ENCODE data around the gene SNRNP48. TPM values are rescaled to one million over a fixed set of nuclear protein-coding genes. Genes with fewer than 3 reads are reported as not detected.

The SNRNP48 gene
- total RNA-seq, 5 donors from 2014 or later (not counting 1 experiment from before 2014, with no cell fraction given), result 13.6 to 20.0 (median 17.7) TPM

DNA sequence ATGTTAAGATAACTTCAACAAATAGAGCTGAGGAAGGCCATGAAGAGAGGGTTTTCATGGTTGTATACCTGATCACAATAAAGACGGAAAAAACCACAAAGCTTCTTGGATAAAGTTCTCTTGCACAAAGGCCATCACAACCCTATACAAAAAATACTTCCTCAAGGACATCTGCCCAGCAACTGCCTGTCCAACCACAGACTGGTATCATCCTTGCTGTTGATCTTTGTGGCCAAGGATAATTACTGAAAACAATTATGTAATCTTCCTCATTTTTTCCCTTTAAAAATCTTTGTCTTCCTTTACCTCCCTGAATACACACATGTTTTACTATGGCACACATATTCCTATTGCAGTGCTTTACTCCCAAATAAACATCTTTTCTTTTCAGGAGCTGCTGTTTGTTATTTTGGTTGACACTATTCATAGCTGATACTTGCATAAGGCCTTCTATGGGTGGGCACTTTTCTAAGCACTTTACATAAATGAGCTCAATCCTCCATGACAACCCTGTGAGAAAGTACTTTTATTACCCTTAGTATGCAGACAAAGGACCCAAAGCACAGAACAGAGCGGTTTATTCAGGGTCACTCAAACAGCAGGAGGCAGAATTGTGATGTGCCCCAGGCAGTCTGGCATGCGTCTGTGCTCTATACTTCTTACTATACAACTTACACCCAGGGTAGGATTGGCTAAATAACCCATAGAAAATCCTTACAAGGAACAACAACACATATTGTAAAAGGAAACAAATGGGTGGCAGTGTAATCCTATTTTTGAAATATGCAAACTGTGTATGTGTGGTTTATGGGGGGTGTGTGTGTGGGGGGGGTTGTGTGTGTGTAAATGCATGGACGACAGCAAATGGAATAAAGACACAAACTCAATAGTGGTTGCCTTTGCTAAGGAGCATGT lies 35.1 kb downstream of the SNRNP48 start:
- Histone ChIP-seq H3K27me3 (replicated peaks in 1 of 2; ENCODE audit: control insufficient read depth in 2 of 2, extremely low read depth in 1 of 2, insufficient read depth in 2 of 2, low read length in 1 of 2) (peaks cover 0 to 10% of the 10 kb centered on the region in 2 experiments), H3K36me3 (ENCODE audit: control insufficient read depth in 2 of 2, extremely low read depth in 1 of 2, insufficient read depth in 1 of 2, low read length in 1 of 2) (no peaks in the 10 kb centered on the region), H3K27ac (ENCODE audit: low read length) (no peak overlapping the region), H3K9me3 (no peaks in the 10 kb centered on the region), H3K4me1 (ENCODE audit: control insufficient read depth in 1 of 2, extremely low read depth in 1 of 2, insufficient read depth in 2 of 2, low read length in 2 of 2) (no peaks in the 10 kb centered on the region), H3K4me3 (ENCODE audit: control insufficient read depth in 1 of 2, extremely low read depth in 1 of 2, low read length in 1 of 2) (no peak overlapping the region)
- no peak overlapping the region for H3K4me3 Mint-ChIP-seq
- H3K36me3 Mint-ChIP-seq, result no peaks in the 10 kb centered on the region
- ChIA-PET POLR2A (no interaction called here), CTCF (interaction anchor here in 1 of 2 donors (0.5 kb wide), 1 partner anchor 87 kb away, joined by 3 read pairs; no protein-coding TSS in a partner anchor)
- 80% methylated on average over 1 of the region's 4 CpGs for WGBS (ENCODE audit: insufficient coverage)
- no peaks in the 10 kb centered on the region for H3K4me1 Mint-ChIP-seq
- no peak overlapping the region for H3K27ac Mint-ChIP-seq
- H3K27me3 Mint-ChIP-seq, result peaks cover 4 to 14% of the 10 kb centered on the region in 2 donors
- DNase-seq, result no peak
- ATAC-seq (replicated peaks in 1 of 4), result no peak
- H3K9me3 Mint-ChIP-seq, result no peaks in the 10 kb centered on the region

DNA sequence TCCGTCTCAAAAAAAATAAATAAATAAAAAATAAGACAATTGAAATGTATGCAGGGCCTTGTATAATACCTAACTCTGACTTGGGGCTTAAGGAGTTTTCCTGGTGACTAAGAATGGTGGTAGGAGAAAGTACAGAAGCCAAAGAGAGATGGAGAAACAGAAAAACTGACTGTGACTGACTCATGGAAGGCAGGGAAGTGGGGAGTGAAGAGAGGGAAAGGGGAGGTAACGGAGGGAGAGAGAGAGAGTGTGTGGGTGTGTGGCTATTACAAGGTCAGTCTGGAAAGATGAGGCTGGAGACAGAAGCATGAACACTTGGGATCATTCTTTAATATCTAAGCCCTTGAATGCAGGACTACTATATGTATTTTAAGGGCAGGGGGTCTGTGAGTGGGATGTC lies 38.5 kb downstream of the SNRNP48 start:
- ChIA-PET CTCF (no interaction called here), POLR2A (no interaction called here)
- peaks cover 6 to 7% of the 10 kb centered on the region in 2 donors for H3K27me3 Mint-ChIP-seq
- H3K4me3 Mint-ChIP-seq, result no peak overlapping the region
- no peaks in the 10 kb centered on the region for H3K4me1 Mint-ChIP-seq
- DNase-seq (no peak), ATAC-seq (replicated peaks in 1 of 4) (no peak)
- H3K4me1 ChIP-seq (ENCODE audit: control insufficient read depth in 1 of 2, extremely low read depth in 1 of 2, insufficient read depth in 2 of 2, low read length in 2 of 2), result no peaks in the 10 kb centered on the region
- no peak overlapping the region for H3K27ac ChIP-seq (ENCODE audit: low read length)
- peaks cover 0 to 6% of the 10 kb centered on the region in 2 experiments for H3K27me3 ChIP-seq (replicated peaks in 1 of 2; ENCODE audit: control insufficient read depth in 2 of 2, extremely low read depth in 1 of 2, insufficient read depth in 2 of 2, low read length in 1 of 2)
- 100% methylated on average over 1 of the region's 2 CpGs for WGBS (ENCODE audit: insufficient coverage)
- H3K27ac Mint-ChIP-seq, result no peak overlapping the region
- no peaks in the 10 kb centered on the region for H3K36me3 ChIP-seq (ENCODE audit: control insufficient read depth in 2 of 2, extremely low read depth in 1 of 2, insufficient read depth in 1 of 2, low read length in 1 of 2)
- no peaks in the 10 kb centered on the region for H3K36me3 Mint-ChIP-seq
- H3K4me3 ChIP-seq (ENCODE audit: control insufficient read depth in 1 of 2, extremely low read depth in 1 of 2, low read length in 1 of 2), result no peak overlapping the region
- no peaks in the 10 kb centered on the region for H3K9me3 ChIP-seq
- H3K9me3 Mint-ChIP-seq, result no peaks in the 10 kb centered on the region

DNA sequence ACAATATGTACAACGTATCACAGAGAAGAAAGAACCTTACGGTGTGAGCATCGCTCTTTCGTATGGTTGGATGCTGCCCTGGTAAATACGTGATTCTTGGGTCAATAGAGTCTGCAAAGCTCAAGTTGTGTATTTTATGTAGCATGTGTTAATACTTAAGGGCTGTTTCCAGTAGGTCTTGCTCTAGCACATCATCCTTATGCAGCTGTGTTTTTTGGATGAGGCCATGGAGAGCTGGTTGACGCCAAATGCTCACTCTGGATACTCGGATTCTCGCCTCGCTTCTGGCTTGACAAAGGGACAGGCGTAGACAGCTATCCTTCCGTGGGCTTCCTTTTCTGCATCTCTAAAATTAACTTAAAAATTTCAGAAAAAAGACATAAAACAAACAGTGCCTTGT lies 38.9 kb downstream of the SNRNP48 start:
- 92% methylated on average over 5 of the region's 11 CpGs for WGBS (ENCODE audit: insufficient coverage)
- ChIA-PET CTCF (no interaction called here), POLR2A (no interaction called here)
- Histone ChIP-seq H3K27me3 (replicated peaks in 1 of 2; ENCODE audit: control insufficient read depth in 2 of 2, extremely low read depth in 1 of 2, insufficient read depth in 2 of 2, low read length in 1 of 2) (peaks cover 0 to 6% of the 10 kb centered on the region in 2 experiments), H3K27ac (ENCODE audit: low read length) (no peak overlapping the region), H3K4me1 (ENCODE audit: control insufficient read depth in 1 of 2, extremely low read depth in 1 of 2, insufficient read depth in 2 of 2, low read length in 2 of 2) (no peaks in the 10 kb centered on the region), H3K4me3 (ENCODE audit: control insufficient read depth in 1 of 2, extremely low read depth in 1 of 2, low read length in 1 of 2) (no peak overlapping the region), H3K36me3 (ENCODE audit: control insufficient read depth in 2 of 2, extremely low read depth in 1 of 2, insufficient read depth in 1 of 2, low read length in 1 of 2) (no peaks in the 10 kb centered on the region), H3K9me3 (no peaks in the 10 kb centered on the region)
- no peaks in the 10 kb centered on the region for H3K4me1 Mint-ChIP-seq
- no peak overlapping the region for H3K4me3 Mint-ChIP-seq
- H3K9me3 Mint-ChIP-seq, result no peaks in the 10 kb centered on the region
- no peaks in the 10 kb centered on the region for H3K36me3 Mint-ChIP-seq
- no peak overlapping the region for H3K27ac Mint-ChIP-seq
- ATAC-seq (replicated peaks in 1 of 4) (no peak), DNase-seq (no peak)
- H3K27me3 Mint-ChIP-seq, result peaks cover 4 to 7% of the 10 kb centered on the region in 2 donors

DNA sequence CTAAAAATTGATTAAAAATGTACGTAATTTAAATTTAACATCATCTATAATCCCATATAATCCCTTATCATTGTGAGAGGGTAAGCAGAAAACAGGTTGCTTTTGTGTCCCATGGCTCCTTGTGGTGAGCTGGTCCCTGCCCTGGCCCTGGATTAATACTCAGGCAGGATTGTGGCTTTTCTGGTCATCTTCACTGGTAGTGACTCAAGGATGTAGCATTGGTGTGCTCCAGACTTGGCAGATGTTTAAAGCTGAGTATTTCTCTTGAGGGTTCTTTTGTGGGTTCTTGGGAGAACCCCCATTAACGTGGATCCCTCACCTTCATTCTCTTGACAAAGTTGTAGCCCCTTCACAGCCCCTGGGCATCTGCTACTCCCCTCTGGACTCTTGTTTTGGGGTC lies 39.3 kb downstream of the SNRNP48 start:
- CTCF ChIA-PET, result no interaction called here
- Mint-ChIP-seq H3K27me3 (peaks cover 4 to 7% of the 10 kb centered on the region in 2 donors), H3K36me3 (no peaks in the 10 kb centered on the region), H3K9me3 (no peaks in the 10 kb centered on the region), H3K27ac (no peak overlapping the region), H3K4me1 (no peaks in the 10 kb centered on the region), H3K4me3 (no peak overlapping the region)
- no peaks in the 10 kb centered on the region for H3K9me3 ChIP-seq
- H3K27me3 ChIP-seq (replicated peaks in 1 of 2; ENCODE audit: control insufficient read depth in 2 of 2, extremely low read depth in 1 of 2, insufficient read depth in 2 of 2, low read length in 1 of 2), result peaks cover 0 to 6% of the 10 kb centered on the region in 2 experiments
- no peak for ATAC-seq (replicated peaks in 1 of 4)
- H3K27ac ChIP-seq (ENCODE audit: low read length), result no peak overlapping the region
- no peak for DNase-seq
- H3K4me1 ChIP-seq (ENCODE audit: control insufficient read depth in 1 of 2, extremely low read depth in 1 of 2, insufficient read depth in 2 of 2, low read length in 2 of 2), result no peaks in the 10 kb centered on the region
- H3K36me3 ChIP-seq (ENCODE audit: control insufficient read depth in 2 of 2, extremely low read depth in 1 of 2, insufficient read depth in 1 of 2, low read length in 1 of 2), result no peaks in the 10 kb centered on the region
- 9% methylated on average over 1 of the region's 2 CpGs for whole genome bisulfite sequencing (ENCODE audit: insufficient coverage)
- no peak overlapping the region for H3K4me3 ChIP-seq (ENCODE audit: control insufficient read depth in 1 of 2, extremely low read depth in 1 of 2, low read length in 1 of 2)
- POLR2A ChIA-PET, result no interaction called here

DNA sequence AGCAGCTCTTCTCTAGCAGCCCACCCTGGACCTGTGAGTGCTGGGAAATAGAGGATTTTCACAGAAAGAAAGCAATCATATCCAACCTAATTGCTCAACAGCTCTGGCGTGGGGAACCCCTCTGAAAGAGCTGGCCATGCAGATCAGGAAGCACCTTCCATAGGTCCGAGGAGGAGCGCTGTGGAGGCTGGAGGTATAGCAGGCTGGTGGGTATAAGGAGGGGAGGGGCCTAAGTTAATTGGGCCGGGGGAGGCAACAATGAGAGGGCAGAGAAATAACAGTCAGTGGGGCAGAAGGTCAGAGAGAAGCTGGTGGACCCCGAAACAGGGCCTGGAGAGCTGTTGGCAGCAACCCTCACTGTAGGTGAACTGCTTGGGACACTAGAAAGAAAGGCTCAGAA lies 40.8 kb downstream of the SNRNP48 start:
- no peak for DNase-seq
- peaks cover 0 to 6% of the 10 kb centered on the region in 2 experiments for H3K27me3 ChIP-seq (replicated peaks in 1 of 2; ENCODE audit: control insufficient read depth in 2 of 2, extremely low read depth in 1 of 2, insufficient read depth in 2 of 2, low read length in 1 of 2)
- CTCF ChIA-PET, result no interaction called here
- ATAC-seq (replicated peaks in 1 of 4), result no peak
- Mint-ChIP-seq H3K36me3 (no peaks in the 10 kb centered on the region), H3K27ac (no peak overlapping the region), H3K27me3 (peaks cover 6 to 7% of the 10 kb centered on the region in 2 donors), H3K4me1 (no peaks in the 10 kb centered on the region), H3K4me3 (no peak overlapping the region), H3K9me3 (no peaks in the 10 kb centered on the region)
- no peaks in the 10 kb centered on the region for H3K9me3 ChIP-seq
- H3K4me3 ChIP-seq (ENCODE audit: control insufficient read depth in 1 of 2, extremely low read depth in 1 of 2, low read length in 1 of 2), result no peak overlapping the region
- H3K27ac ChIP-seq (ENCODE audit: low read length), result no peak overlapping the region
- H3K4me1 ChIP-seq (ENCODE audit: control insufficient read depth in 1 of 2, extremely low read depth in 1 of 2, insufficient read depth in 2 of 2, low read length in 2 of 2), result no peaks in the 10 kb centered on the region
- no peaks in the 10 kb centered on the region for H3K36me3 ChIP-seq (ENCODE audit: control insufficient read depth in 2 of 2, extremely low read depth in 1 of 2, insufficient read depth in 1 of 2, low read length in 1 of 2)
- POLR2A ChIA-PET, result no interaction called here
- WGBS (ENCODE audit: insufficient coverage), result 69% methylated on average over 4 of the region's 5 CpGs

DNA sequence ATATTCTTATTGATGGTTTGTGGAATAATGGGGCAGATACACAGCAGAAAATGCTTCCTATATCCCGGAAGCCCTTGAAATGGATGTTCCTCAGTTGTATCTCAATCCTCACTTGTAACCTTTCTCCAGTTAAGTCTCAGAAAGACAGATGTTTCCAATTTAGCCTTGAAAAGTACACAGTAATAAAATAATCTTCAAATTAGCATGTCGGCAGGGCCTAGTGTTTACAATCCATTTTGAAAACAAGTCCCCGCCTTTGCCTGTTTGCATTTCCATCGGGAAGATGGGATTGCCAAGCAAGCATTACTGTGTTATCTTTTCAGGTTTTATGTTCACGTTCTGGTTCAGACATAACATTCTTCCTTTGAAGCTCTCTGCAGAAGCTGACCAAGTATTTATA lies 41.5 kb downstream of the SNRNP48 start:
- H3K27ac Mint-ChIP-seq, result no peak overlapping the region
- no peaks in the 10 kb centered on the region for H3K9me3 ChIP-seq
- H3K27me3 ChIP-seq (replicated peaks in 1 of 2; ENCODE audit: control insufficient read depth in 2 of 2, extremely low read depth in 1 of 2, insufficient read depth in 2 of 2, low read length in 1 of 2), result peaks cover 0 to 9% of the 10 kb centered on the region in 2 experiments
- H3K27ac ChIP-seq (ENCODE audit: low read length), result no peak overlapping the region
- H3K36me3 ChIP-seq (ENCODE audit: control insufficient read depth in 2 of 2, extremely low read depth in 1 of 2, insufficient read depth in 1 of 2, low read length in 1 of 2), result no peaks in the 10 kb centered on the region
- H3K9me3 Mint-ChIP-seq, result no peaks in the 10 kb centered on the region
- ChIA-PET POLR2A (no interaction called here), CTCF (no interaction called here)
- no peaks in the 10 kb centered on the region for H3K4me1 ChIP-seq (ENCODE audit: control insufficient read depth in 1 of 2, extremely low read depth in 1 of 2, insufficient read depth in 2 of 2, low read length in 2 of 2)
- DNase-seq, result no peak
- no peak for ATAC-seq (replicated peaks in 1 of 4)
- no peak overlapping the region for H3K4me3 Mint-ChIP-seq
- H3K36me3 Mint-ChIP-seq, result no peaks in the 10 kb centered on the region
- 95% methylated on average over 4 of the region's 5 CpGs for WGBS (ENCODE audit: insufficient coverage)
- no peak overlapping the region for H3K4me3 ChIP-seq (ENCODE audit: control insufficient read depth in 1 of 2, extremely low read depth in 1 of 2, low read length in 1 of 2)
- H3K4me1 Mint-ChIP-seq, result no peaks in the 10 kb centered on the region
- H3K27me3 Mint-ChIP-seq, result peaks cover 7 to 9% of the 10 kb centered on the region in 2 donors
